OCI-LY7 (cell line): ENCODE results near the gene CENPC.

ENCODE experiments used
- EZH2phosphoT487 ChIP-seq: fragments of 200-600 bp; sonication (generic); IDR thresholded peaks from 2 replicates; pipeline ENCODE4 v1.6.1; 2018; ENCODE audit warnings: low read depth, borderline replicate concordance, mild to moderate bottlenecking, mixed run types, antibody characterized with exemption, low read length, moderate library complexity, mixed read lengths
- TF ChIP-seq, protein P1 (sequence below): fragments of 200-600 bp; sonication (generic); conservative IDR thresholded peaks from 2 replicates; pipeline ENCODE4 v1.5.1; 2014; ENCODE audit warnings: mild to moderate bottlenecking, antibody characterized with exemption, low read length, moderate library complexity, mixed read lengths

DNA sequence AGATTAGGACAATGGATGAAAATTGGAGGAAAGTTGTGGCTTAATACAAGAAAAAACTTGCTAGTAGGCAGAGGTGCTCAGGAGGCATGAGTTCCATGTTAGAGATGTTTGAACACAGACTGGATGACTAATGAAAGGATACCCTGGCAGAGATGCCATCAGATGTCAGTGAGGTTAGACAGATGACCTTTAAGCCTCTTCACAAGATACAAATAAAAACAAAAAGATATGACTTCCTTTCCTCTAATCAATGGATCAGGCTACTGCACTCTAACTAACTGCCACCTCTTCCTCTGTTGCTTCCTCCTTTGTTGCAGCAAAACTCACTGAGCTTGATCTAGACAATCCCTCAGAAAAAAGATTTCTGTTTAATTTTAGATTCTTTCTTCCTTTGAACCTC, 27.9 kb upstream of the CENPC start:
- TF ChIP-seq, protein P1, sequence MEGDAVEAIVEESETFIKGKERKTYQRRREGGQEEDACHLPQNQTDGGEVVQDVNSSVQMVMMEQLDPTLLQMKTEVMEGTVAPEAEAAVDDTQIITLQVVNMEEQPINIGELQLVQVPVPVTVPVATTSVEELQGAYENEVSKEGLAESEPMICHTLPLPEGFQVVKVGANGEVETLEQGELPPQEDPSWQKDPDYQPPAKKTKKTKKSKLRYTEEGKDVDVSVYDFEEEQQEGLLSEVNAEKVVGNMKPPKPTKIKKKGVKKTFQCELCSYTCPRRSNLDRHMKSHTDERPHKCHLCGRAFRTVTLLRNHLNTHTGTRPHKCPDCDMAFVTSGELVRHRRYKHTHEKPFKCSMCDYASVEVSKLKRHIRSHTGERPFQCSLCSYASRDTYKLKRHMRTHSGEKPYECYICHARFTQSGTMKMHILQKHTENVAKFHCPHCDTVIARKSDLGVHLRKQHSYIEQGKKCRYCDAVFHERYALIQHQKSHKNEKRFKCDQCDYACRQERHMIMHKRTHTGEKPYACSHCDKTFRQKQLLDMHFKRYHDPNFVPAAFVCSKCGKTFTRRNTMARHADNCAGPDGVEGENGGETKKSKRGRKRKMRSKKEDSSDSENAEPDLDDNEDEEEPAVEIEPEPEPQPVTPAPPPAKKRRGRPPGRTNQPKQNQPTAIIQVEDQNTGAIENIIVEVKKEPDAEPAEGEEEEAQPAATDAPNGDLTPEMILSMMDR = no peak
- no peak for TF ChIP-seq EZH2phosphoT487
